Neural cell (in vitro differentiated cells): ENCODE measurements around the gene PLCB1.

Experiments used
- EZH2 ChIP-seq: fragments of 200-600, 300-800 bp; shearing (Covaris generic), sonication (generic); IDR thresholded peaks from 2 replicates; pipeline ENCODE4 v1.6.1; 2014; ENCODE audit warnings: antibody characterized with exemption, low read length, borderline replicate concordance, mild to moderate bottlenecking; ENCODE audit not compliant: insufficient read depth, poor library complexity, severe bottlenecking
- RAD21 ChIP-seq: fragments of 450-650 bp; conservative IDR thresholded peaks from 2 replicates; pipeline ENCODE4 v1.6.1; 2014; ENCODE audit warnings: antibody characterized with exemption, mild to moderate bottlenecking, moderate library complexity

GRCh38 chr20:8901237-8902025, 769.4 kb downstream of the PLCB1 start:
- no peak for TF ChIP-seq RAD21
- TF ChIP-seq EZH2, result no peak
